A673 (cell line): ENCODE results near the gene PNMA8C.

Experiments
- CTCF ChIP-seq: fragments of 300-800, 200-600 bp; sonication (generic); conservative IDR thresholded peaks from 2 replicates; pipeline ENCODE4 v1.5.1; 2017; ENCODE audit warnings: low read depth, mild to moderate bottlenecking, antibody characterized with exemption, low read length, moderate library complexity, mixed read lengths
- EZH2 ChIP-seq: fragments of 200-600 bp; sonication (generic); IDR thresholded peaks from 2 replicates; pipeline ENCODE4 v1.6.1; 2017; ENCODE audit warnings: borderline replicate concordance, low read depth, mild to moderate bottlenecking, mixed read lengths, antibody characterized with exemption, low read length; ENCODE audit not compliant: poor library complexity, severe bottlenecking

DNA sequence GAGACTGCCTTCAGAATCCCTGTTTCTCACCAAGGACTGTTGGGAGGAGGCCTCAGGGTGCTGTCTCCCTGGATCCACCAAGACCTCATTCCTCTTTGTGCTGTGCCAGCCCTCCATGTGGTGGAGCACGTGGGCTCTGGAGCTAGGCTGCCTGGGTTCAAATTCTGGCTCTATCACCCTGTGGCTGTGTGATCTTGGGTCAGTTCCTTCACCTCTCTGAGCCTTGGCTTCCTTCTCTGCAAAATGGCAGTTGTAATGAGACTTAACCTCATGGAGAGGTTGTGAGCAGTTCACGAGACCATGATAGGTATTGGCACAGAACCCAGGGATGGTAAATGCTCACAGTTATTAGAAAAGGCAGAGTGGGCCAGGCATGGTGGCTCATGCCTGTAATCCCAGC, 6.4 kb downstream of the PNMA8C start:
- TF ChIP-seq CTCF = no peak
- no peak for TF ChIP-seq EZH2
